Measurements from ENCODE around the gene NRARP.

NRARP gene

DNA sequence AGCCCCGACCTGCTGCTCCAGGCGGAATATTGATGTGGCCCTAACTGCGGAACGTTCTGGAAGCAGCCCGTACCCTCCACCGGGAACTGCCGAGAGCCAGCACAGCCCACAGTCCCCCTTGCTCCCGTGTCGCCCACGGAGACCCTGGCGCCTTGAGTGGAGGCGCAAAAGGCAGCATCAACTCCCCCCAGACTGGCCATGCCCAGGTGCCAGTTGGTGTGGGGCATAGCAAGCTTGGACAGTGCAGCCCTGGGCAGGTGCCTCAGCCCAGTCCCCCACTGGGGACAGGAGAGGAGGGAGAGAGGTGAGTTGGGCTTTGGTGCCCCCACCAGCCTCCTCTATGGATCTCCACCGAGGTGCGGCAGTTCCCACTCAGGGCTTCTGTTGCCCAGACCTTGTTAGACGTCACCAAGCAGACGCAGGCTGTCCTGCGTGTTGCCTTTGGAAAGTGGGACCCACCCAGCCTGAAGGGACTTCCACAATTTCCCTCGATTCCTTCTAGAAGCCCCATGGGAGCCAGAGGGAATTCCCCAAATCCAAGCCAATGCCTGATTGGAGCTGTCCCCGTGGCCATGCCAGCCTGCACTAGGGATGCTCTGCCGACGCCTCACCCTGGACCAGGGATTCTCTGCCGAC lies 19.8 kb upstream of the NRARP start:
- no peak for DNase-seq

DNA sequence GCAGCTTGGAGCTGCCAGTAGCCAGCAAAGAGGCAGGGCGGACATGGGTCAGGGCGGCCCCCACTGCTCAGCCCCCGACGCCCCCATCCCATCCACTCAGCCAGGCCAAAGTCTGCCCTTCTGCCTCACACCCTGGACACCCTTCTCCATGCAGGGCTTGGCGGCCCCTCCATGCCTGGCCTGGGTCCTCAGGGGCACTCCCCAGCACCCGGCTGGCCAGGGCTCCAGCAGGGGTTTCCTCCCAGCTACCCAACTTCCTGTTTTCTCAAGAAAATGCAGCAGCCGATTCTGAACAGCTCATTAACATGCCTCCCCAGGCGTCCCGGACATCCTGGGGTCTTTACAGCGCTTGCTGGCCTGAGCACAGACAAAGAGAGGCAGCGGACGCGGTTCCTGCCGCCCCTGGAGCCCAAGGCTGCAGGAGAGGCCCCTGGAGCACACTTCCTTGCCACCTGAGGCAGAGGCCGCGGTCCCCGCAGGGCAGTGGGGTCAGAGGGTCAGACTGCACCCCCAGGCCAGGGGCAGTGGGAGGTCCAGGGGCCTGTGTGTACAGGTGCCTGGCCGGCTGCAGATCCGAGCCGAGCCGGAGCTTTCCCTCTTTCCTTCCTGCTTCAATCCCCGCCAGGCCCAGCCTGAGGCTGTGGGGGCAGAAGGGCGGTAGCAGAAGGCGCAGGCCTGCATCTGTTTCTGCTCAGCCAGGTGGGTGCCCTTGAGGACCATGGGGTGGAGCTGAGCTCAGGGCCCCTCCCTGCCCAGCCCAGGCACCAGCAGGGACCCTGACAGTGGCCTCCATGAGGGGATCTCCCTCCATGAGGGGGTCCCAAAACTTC lies 18.7 kb upstream of the NRARP start:
- DNase-seq, result no peak

DNA sequence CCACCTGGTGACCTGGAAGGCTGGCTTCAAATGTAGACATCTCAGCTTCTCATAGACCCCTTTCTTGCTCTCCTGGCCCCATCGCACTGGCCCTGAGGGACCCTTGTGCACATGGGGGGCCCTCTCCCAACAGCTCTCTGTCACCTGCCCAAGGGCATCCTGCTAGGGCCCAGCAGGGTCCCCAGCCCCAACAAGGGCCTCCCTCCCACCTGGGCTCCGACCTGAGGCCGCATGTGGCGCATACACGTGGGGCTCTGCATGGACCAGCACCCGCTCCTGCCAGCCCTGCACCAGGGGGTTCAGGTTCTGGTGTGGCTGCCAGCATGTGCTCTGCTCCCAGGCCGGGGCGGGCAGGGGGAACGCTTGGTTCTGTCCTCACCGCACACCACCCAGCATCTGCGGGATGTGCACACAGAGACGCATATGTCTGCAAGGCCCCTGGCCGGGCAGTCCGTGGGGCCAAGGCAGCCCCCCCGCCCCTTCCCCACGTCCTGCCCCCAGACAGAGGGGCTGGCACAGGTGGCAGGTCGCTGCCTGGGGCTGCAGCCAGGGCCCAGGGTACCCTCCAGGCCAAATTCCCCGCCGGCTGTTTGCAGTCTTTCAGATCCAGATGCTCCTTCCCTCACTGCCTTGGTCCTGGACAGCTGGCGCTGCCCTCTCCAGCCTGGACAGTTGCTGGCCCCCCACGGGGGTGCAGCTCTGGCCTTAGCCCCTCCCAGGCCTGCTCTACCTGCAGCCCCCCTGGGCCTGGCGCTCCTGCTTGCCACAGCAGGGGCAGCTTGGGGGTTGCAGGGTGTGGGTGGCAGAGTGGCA lies 17.9 kb upstream of the NRARP start:
- no peak for DNase-seq

DNA sequence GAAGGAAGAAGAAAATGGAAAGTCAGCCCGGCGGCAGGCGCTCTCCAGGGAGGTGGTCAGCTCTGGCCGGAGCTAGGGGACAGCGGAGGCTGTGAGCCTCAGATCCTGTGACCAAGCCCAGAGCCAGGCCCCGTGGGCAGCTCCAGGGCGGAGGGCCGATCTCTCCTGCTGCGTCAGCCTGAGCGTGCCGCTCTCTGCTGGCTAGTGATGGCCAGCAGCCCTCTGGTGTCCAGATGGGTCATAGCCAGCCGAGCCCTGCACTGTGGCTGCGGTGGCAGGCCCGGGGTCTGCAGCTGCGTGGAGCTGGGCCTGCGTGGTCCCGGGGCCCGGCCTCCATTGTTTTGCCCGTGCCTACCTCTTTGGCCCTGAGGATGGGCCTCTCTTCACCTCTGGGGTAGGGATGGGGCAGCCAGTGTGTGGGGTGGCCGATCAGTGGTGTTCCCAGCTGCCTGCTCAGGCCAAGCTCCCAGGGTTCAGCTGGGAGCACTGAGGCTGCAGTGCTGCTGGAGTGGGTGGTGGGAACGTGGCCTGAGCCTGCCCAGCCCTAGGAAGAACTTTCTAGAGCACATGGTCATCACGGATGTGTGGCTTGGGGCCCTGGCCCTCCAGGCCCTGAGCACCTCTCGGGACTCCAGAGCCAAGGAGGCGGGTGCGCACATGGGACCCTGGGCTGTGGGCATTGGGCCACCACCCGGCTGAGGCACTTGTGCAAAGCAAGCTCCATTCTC lies 17.1 kb upstream of the NRARP start:
- no peak for DNase-seq

DNA sequence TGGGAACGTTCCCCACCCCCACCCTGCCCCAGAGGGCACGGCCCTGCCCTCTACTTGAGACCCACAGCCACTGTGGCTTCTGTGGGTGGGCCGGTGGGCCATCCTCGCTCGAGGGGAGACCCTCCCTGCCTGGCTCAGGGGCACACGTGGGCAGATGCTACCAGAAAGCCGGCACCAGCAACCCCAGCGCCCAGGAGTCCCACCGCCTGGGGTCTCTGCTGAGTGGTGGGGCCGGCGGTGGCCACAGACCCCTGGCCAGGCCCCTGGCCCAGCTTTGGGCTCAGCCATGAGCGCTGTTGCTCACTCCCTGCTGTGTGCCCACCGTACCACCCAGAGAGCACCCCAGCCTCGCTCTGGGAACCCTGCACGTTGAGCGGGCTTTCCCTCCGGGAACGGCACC lies 16.5 kb upstream of the NRARP start:
- no peak for DNase-seq

DNA sequence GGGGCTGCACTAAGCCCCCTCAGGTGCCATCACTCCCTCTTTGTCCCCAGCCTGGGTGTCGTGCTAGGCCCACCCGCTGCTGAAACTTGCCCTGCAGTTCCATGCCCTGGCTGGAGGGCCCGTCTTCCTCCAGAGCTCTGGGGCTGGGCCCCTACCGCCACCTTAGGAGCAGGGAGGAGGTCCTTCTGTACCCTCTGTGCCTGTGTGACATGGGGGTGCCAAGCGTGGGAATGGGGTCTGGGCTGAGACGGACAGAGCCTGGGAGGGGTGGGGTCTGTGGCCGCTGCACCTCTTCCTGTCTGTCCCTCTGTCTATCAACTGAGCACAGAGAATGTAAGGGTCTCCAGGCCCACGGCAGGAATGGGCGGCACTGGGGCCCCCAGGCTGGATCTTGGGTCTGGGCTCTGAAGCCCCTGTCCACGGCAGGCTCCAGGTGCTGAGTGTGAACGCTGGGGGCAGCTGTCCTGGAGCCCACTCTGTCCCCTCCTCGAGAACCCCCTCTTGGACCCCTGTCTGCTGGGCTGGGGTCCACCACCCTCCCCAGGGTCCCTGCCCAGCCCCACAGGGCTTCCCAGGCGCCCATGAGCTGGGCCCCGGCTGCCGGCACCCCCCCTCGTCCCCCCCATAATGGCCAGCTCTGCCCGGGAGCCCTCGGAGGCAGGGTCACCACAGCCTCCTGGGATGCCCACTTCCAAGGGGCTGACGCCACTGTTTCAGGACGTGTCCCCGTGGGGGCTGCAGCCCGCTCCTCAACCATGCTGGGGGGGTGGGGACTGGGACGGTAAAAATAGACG lies 15.8 kb upstream of the NRARP start:
- no peak for DNase-seq

DNA sequence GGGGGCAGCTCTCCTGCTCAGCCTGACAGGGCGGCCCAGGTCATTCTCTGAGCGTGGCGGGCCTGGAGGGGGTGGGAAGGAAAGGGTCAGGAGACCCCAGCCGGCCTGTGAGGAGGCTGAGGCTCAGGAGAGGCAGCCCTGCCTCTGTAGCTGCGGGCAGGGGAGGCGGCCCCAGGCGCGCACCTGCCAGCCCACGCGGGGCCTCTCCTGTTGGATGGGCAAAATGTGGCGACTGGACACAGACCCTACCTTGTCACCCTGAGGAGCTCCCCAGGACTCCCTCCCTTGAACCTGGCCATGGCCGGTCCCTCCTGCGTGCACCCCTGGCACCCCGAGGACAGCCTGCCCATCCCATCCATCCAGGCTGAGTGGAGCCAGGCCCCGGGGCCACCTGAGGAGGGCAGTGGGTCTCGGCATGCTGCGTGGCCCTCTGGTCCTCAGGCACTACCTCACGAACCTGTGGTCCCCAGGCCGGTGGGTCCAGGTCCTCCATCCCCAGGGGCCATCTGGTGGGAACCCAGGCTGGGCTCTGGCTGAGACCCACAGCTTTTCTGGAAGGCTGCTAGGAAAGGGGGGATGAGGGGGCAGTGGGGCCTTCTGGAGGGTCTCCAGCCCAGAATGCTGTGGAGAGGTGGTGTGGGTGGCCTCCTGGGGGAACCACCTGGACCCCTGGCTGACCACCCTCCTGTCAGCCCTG lies 15.1 kb upstream of the NRARP start:
- DNase-seq, result no peak

DNA sequence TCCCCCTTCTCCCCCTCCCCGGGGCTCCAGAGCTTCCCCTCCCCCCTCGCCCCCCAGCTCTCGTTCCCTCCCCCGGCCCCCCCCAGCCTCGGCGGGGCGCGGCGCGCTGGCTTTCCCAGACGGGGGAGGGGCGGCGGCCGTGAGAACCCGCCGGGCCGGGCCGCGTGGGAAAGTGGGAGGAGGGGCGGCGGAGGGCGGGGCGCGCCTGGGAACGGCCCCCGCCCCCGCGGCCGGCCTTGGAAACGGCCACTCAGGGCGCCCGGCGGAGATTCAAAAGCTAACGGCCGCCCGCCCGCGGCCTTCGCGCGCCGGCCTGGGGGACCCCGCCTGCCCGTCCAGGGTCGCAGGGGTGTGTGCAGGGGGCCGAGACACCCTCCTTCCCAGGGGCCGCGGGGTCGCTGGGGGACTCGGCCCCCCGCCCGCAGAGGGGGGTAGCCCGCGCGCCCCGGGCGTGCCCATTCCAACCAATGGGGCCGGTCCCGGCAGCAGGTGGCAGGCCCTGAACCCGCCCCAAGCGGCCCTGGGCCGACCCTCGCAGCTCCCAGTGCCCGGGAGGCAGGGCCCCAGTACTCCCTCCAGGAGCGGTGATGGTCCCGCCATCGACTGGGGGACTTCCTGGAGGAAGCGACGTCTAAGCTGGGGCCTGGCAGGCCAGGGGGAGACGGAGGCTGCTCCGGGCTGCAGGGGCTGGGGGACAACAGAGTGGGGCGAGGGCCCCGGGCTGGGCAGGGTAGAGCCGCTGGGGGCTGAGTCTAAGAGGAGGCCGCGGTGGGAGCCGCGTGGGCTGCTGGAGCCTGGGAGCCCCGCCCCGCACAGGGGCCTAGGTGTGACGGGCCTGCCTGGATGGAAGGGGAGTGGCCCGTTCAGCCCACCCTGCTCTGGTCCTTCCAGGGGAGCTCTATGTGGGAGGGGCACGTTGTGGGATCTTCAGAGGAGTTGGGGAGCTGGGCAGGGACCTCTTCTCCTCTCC lies 14.2 kb upstream of the NRARP start:
- no peak for DNase-seq

DNA sequence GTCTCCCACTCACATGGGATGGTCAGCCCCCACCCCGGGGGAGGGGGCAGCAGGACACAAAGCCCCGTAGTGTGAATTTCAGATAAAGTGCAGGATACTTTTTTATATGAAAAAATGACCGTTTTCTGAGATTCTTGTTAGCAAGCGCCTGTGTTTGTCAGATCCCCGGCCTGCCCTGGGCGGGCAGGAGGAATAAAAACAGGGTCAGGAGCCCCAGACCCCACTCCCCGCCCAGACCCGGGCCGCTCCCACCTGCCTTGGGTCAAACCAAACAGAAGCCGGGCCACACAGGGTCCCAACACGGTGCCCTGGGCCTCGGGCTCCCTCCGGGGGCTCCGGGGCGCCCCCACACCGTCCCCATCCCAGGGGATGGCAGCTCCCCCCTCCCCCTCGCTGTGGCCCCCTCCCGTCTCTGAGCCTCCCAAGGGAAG lies 13.5 kb upstream of the NRARP start:
- no peak for DNase-seq

DNA sequence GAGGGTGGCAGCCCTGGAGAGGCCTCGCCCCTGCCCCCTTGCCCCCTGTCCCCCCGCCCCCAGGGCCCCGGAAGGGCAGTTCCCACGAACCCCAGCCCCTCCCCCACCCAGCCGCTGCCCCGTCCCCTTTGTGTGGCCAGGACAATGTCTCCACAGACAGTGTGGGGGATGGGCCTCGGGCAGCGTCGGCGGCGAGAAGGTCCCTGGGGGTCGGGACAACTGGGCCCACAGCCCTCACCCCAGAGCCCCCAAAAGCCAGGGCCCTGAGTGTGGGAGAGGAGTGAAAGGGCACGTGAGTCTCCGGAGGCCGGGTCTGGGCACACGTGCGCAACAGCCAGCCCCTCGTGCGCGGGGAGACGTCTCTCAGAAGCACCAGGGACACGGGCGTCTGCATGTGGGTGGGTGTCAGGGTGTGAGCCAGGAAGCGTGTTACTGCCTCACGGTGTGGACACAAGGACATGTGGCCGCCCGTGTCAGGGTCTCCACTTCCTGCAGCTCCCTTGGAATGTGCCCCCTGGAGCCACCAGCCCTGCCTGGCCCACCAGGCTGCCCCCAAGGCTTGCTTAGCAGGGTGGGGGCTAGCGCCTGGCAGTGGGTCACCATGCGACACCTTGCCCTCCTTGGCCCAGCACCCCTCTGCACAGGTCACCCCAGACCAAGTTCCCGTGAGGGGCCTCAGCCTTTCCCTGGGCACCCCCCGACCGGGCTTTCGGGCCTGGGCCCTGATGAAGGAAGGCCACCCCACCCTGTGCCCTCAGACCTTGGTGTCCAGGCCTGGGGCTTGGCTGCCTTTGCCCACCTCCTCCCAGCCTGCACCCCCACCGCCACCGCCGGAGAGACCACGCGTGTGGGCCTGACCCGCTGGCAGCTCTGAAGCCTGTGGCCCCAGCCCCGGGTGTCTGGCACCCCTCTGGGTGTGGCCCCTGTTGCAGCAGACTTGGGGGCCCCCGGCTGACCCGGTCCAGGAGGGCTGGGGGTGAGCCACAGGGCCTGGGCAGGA lies 12.8 kb upstream of the NRARP start:
- no peak for DNase-seq

DNA sequence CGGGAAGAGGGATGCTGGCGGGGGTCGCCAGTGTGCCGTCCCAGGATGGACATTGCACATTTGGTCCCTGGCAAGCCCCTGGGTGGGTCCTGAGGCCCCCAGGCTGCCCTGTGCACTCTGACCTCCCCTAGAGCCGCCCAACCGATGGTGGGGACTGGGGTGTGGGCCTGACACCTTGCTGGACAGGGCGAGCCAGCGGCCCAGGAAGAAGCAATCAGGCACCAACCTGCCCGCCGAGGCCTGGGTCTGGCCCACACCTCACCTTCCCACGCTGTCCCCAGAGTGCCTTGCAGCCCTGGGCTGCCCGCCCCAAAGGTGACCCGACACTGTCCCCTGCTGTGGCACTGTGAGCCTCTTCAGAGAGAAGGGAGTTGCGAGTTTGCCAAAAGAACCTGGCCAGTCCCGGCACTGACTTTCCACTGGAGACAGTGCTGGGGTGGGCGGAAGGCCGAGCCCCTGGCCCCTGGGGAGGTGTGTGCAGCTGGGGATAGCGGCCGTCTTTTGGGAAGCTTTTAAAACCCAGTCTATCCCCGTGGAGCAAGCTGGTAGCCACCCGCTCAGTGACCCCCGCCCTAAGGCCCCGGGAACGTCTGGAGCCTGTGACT lies 12.0 kb upstream of the NRARP start:
- DNase-seq, result no peak

DNA sequence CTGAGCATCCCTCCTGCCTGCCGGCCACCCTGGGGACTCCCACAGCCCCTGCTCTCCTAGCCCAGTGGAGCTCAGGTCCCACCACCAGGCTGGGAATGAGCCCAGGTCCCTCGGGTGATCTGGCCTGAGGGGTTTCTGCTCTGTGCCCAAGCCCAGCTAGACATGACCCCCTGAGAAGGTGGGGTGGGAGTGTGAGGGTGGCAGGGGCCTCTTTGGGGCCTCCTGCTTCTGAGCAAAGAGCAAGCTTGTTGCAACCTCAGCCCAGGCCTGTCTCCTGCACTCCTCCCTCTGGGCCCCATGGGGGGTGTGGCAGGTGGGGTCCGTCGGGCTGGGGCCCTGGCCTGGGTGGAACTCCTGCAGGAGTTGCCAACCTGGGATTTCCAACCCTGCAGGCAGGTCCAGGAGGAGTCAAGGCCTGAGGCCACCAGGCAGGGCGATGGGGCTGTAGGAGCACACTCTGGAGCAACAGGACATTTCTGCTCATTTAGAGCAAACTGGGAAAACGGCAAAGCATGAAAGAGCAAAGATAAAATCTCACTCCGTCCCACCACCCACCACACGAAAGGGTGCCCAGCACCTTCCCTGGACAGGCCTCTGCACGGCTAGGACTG lies 11.4 kb upstream of the NRARP start:
- DNase-seq, result no peak

DNA sequence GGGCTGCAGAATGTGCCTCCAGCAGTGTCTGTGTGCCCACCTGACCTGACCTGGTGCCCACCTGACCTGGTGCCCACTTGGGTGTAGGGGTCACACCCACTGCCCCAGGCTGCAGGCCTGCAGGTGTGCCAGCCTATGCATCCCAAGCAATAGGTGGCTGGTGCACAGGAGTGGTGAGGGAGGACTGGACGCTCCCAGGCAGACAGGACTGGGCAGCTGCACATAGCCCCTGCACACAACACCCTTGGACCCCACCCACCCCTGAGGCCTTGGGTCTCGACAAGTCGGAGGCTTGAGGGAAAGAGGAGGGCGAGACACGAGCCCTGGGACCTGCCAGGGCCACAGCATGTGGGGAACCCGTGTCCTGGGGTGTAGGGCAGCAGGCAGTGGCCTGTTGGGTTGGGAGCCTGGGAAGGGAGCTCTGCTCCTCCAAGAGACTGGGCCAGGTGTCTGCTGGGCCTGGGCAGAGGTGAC lies 10.8 kb upstream of the NRARP start:
- DNase-seq, result no peak

DNA sequence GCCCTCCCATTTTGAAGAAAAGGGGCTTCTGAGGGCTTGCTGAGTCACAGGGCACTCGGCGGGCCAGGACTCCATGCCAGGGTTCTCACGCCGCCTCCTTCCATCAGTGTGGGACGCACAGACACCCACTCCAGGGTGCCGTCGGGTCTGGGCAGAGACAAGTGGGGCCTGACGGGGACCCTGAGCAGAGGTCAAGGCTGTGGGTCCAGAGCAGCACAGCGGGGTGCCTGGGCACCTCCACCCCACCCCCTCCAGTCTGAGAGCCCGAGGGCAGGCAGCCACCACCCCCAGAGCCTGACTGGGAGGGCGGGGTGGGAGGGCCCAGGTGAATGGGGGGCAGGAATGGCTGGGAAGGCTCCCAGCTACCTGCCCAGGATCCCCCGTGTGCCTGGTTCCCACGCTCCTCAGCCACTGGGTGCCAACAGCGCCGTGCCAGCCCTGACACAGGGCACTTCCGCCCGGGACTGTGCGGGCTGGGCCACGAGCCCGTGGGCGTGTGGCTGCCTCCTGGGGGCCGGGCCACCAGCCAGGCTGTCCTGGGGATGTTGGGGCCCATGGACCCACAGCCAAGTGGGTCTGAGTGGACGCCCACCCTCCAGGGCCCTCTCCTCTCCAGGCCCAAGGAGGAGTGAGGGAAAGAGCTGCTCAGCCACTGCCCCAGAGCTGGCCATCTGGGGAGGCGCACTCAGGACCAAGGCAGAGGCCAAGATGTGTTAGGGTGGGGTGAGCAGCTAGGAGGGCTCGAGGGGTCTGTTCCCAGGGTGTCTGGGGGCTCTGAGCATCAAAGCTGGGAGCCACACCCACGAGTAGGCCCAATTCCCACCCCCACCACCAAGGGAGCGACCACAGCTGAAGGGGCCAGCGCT lies 10.1 kb upstream of the NRARP start:
- no peak for DNase-seq

DNA sequence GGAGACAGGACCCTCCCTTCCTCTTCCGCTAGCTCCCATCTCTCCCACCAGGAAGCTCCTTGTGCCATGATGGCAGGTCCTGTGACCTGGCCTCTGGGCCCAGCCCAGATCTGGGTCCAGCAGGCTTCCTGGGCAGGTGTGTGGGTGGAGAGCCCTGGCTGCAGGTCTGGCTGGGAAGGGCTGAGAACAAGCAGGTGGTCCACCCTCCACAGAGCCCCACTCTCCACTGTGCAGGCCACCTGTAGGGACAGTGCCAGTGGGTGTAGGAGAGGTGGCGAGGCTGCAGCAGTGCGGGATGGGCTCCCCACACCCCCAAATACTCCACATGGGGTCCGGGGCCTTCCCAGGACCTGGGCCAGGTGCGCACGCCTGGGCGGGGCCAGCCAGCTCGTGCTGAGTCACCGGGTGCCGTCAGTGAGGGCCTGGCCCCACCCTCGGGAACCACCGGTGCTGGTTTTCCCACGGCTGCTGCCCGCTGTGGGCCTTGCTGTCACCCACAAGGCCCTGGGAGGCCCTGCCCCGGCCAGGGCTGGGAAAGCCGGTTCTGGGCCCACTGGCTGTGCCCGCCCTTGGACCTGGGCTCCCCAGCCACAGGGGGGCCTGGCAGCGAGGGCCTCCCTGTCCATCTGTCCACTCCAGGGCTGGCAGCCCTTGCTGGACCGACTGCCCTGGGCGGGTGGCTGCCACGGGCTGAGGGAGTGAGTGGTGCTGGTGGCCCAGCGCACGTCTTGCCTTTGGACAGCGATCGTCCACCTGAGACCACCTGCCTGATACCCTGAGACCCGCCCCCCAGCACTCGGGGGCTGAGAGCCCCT lies 9.3 kb upstream of the NRARP start:
- no peak for DNase-seq
